A673 (cell line): ENCODE results near the gene NRXN2. TPM values are rescaled to one million over a fixed set of nuclear protein-coding genes. Genes with fewer than 3 reads are reported as not detected.

Experiments used
- BruUV-seq: library from RNA; stranded (reverse); fragments of 400-500 nt; replicated peaks from 2 replicates; lab custom pipeline; 2021; lab: Mats Ljungman, UMichigan
- CTCF ChIA-PET: fragments of 300-600 bp; sonication (Branson Sonifier 250); formaldehyde crosslinking; loops from one replicate; lab custom pipeline; 2022; ENCODE audit warnings: antibody characterized with exemption; lab: Charles Lee
- POLR2A ChIA-PET: fragments of 300-600 bp; sonication (Branson Sonifier 250); formaldehyde crosslinking; loops from one replicate; lab custom pipeline; 2022; ENCODE audit warnings: antibody characterized with exemption; ENCODE audit not compliant: low non-redundant PET; lab: Charles Lee
- DNase-seq: peaks from one replicate; pipeline ENCODE4 v3.0.0-alpha.2; 2015; ENCODE audit warnings: low spot score
- H3K27ac ChIP-seq: fragments of 200-600 bp; sonication (generic); 2 replicates; pipeline ENCODE4 v1.5.1; 2016; ENCODE audit warnings: mixed run types, low read depth, mild to moderate bottlenecking, mixed read lengths, antibody characterized with exemption, low read length; ENCODE audit not compliant: poor library complexity, severe bottlenecking
- H3K27me3 ChIP-seq: fragments of 200-600 bp; sonication (generic); replicated peaks from 2 replicates; pipeline ENCODE4 v1.6.1; 2017; ENCODE audit warnings: mixed run types, low read depth, mild to moderate bottlenecking, mixed read lengths, antibody characterized with exemption, low read length; ENCODE audit not compliant: insufficient read depth, poor library complexity
- H3K36me3 ChIP-seq: fragments of 200-600 bp; sonication (generic); 2 replicates; pipeline ENCODE4 v1.6.1; 2016; ENCODE audit warnings: mixed run types, mild to moderate bottlenecking, mixed read lengths, antibody characterized with exemption, low read length; ENCODE audit not compliant: insufficient read depth, poor library complexity, severe bottlenecking
- H3K4me1 ChIP-seq: fragments of 200-600 bp; sonication (generic); 2 replicates; pipeline ENCODE4 v1.6.1; 2017; ENCODE audit warnings: mixed run types, mild to moderate bottlenecking, mixed read lengths, antibody characterized with exemption, low read length; ENCODE audit not compliant: insufficient read depth, poor library complexity, severe bottlenecking
- H3K4me3 ChIP-seq: fragments of 200-600 bp; sonication (generic); 2 replicates; pipeline ENCODE4 v1.5.1; 2016; ENCODE audit warnings: low read depth, mixed run types, mild to moderate bottlenecking, mixed read lengths, low read length; ENCODE audit not compliant: poor library complexity, severe bottlenecking
- H3K9me3 ChIP-seq: fragments of 200-600 bp; sonication (generic); 2 replicates; pipeline ENCODE4 v1.6.1; 2016; ENCODE audit warnings: mixed run types, low read depth, mild to moderate bottlenecking, mixed read lengths, antibody characterized with exemption, low read length; ENCODE audit not compliant: poor library complexity, severe bottlenecking
- EZH2 ChIP-seq: fragments of 200-600 bp; sonication (generic); IDR thresholded peaks from 2 replicates; pipeline ENCODE4 v1.6.1; 2017; ENCODE audit warnings: borderline replicate concordance, low read depth, mild to moderate bottlenecking, mixed read lengths, antibody characterized with exemption, low read length; ENCODE audit not compliant: poor library complexity, severe bottlenecking
- intact Hi-C: fragments of 100-400 bp; cut with micrococcal nuclease; formaldehyde crosslinking; loops from one replicate; pipeline ENCODE4 v1.10.0; 2022; ENCODE audit not compliant: unreplicated experiment
- total RNA-seq: library from RNA; stranded (reverse); gene quantifications from 2 replicates; pipeline ENCODE4 v1.2.3, GENCODE V29; 2021
- TF ChIP-seq, protein P1 (sequence below): fragments of 300-800, 200-600 bp; sonication (generic); conservative IDR thresholded peaks from 2 replicates; pipeline ENCODE4 v1.5.1; 2017; ENCODE audit warnings: low read depth, mild to moderate bottlenecking, antibody characterized with exemption, low read length, moderate library complexity, mixed read lengths

The NRXN2 gene
- total RNA-seq, 1 experiment from 2014 or later: 5.0 TPM

DNA sequence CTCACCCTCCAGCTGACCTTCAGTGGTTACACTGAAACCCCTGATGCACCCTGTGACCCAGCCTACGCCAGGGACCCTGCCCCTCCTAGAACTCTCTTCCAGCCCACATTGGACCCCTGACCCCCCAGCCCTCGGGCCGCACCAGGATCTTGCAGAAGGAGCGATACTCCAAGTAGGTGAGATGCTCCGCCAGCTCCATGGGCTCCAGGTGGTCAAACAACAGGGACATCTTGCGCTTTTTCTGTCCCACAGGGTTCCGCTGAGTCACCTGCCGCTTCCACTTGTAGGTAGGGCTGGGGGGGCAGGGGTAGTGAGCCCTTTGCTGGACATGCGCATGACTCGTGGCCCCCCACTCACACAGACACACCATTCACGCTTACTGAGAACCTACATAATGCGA is 16.9 kb upstream of the NRXN2 start:
- Histone ChIP-seq H3K27me3 (peaks cover 27% of the 10 kb centered on the region), H3K4me3 (no peak overlapping the region), H3K27ac (no peak overlapping the region), H3K4me1 (peaks cover 20% of the 10 kb centered on the region), H3K36me3 (no peaks in the 10 kb centered on the region), H3K9me3 (no peaks in the 10 kb centered on the region)
- no peak for DNase-seq
- TF ChIP-seq, protein P1, sequence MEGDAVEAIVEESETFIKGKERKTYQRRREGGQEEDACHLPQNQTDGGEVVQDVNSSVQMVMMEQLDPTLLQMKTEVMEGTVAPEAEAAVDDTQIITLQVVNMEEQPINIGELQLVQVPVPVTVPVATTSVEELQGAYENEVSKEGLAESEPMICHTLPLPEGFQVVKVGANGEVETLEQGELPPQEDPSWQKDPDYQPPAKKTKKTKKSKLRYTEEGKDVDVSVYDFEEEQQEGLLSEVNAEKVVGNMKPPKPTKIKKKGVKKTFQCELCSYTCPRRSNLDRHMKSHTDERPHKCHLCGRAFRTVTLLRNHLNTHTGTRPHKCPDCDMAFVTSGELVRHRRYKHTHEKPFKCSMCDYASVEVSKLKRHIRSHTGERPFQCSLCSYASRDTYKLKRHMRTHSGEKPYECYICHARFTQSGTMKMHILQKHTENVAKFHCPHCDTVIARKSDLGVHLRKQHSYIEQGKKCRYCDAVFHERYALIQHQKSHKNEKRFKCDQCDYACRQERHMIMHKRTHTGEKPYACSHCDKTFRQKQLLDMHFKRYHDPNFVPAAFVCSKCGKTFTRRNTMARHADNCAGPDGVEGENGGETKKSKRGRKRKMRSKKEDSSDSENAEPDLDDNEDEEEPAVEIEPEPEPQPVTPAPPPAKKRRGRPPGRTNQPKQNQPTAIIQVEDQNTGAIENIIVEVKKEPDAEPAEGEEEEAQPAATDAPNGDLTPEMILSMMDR: no peak
- no peak for TF ChIP-seq EZH2
- intact Hi-C loops: no loop called here
- POLR2A ChIA-PET: no interaction called here
- CTCF ChIA-PET: no interaction called here
- no TSS peak for BruUV-seq

DNA sequence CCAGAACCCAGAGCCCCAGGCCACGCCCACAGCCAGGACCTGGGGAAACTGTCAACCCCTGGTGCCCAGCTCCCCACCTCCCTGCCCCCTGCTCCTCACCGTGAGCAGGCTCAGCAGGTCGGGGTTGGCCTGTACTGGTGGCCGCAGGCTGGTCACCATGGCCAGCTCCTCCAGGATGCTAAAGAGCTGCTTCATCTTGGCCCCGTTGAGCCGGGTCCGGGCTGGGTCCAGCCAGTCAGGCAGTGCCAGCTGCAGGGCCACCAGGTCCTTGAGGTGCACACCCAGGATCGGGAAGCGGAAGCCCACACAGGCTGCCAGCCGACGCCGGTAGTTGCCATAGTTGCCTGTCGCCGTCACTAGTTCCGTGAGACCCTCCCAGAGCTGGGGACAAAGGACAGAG is 13.7 kb upstream of the NRXN2 start:
- H3K4me1 ChIP-seq: no peaks in the 10 kb centered on the region
- POLR2A ChIA-PET: no interaction called here
- no peaks in the 10 kb centered on the region for H3K36me3 ChIP-seq
- CTCF ChIA-PET: no interaction called here
- BruUV-seq: no TSS peak
- peaks cover under 1% of the 10 kb centered on the region for H3K27me3 ChIP-seq
- no peaks in the 10 kb centered on the region for H3K9me3 ChIP-seq
- no peak overlapping the region for H3K4me3 ChIP-seq
- intact Hi-C loops: no loop called here
- no peak for DNase-seq
- H3K27ac ChIP-seq: no peak overlapping the region
- TF ChIP-seq, protein P1: no peak
- no peak for TF ChIP-seq EZH2

DNA sequence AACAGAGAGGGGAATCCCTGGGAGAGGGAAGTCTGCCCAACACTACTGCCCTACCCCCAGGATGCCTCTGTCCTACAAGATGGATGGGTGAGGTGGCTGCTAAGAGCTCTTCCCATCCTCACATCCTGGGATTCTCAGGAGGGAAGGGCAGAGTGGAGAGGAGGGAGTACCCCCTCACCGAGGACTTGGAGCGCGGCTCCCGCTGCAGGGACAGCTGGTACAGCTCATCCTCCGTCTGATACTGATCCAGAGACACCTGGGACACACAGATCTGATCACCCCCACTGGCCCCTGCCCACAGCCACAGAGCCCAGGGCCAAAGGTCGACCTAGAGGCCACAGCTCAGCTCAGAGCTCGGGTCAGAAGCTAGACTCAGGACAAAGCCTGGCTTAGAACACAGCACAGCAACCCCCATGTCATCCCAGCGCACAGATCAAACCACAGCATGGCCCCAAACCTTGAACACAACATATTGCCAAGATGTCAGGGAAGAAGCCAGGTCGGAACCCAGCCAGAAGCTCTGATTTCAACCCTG is 12.8 kb upstream of the NRXN2 start:
- Histone ChIP-seq H3K4me1 (no peaks in the 10 kb centered on the region), H3K4me3 (no peak overlapping the region), H3K36me3 (no peaks in the 10 kb centered on the region), H3K9me3 (no peaks in the 10 kb centered on the region), H3K27me3 (no peaks in the 10 kb centered on the region), H3K27ac (no peak overlapping the region)
- ChIA-PET CTCF (no interaction called here), POLR2A (interaction anchor here (0.6 kb wide), 2 partner anchors 59 to 1142 kb away, joined by 3 read pairs; no protein-coding TSS in a partner anchor)
- no peak for DNase-seq
- no TSS peak for BruUV-seq
- TF ChIP-seq, protein P1: no peak
- TF ChIP-seq EZH2: no peak
- intact Hi-C loops: no loop called here
